Measurements from ENCODE around the gene UBE3C.

DNA sequence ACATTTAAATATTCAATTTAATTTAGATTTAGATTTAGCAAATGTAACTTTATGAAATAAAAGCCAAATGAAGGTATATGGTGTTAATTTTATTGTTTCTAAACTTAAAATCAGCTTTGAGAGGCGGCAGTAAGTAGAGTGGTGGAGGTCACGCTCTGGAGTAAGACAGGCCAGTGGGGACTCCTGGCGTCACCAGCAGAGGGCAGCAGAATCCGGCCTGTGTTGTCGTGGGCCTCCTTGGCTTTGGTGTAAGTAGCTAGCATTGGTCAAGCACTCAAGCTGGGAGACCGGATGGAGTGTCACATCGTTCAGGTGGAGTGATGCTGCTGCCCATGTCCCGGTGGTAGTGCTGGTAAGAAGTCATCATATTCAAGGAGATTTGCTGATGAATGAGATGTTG lies 99.4 kb downstream of the UBE3C start:
- TF ChIP-seq NFIC (IDR thresholded peaks at IDR 0.05; ENCODE audit: low read length) (no peak), TCF7 (IDR thresholded peaks at IDR 0.05; ENCODE audit: low read depth) (no peak), DR1 (CRISPR knock-in tag; IDR thresholded peaks at IDR 0.05) (no peak)

Measured in HepG2 (cell line).